ENCODE measurements around the gene CACHD1.

The CACHD1 gene

GRCh38 chr1:64458915-64459314 is 11.0 kb upstream of the CACHD1 start:
- no peak for FAIRE-seq
- DNase-seq (ENCODE audit: insufficient read length, low spot score), result no peak
- TF ChIP-seq, protein P1, sequence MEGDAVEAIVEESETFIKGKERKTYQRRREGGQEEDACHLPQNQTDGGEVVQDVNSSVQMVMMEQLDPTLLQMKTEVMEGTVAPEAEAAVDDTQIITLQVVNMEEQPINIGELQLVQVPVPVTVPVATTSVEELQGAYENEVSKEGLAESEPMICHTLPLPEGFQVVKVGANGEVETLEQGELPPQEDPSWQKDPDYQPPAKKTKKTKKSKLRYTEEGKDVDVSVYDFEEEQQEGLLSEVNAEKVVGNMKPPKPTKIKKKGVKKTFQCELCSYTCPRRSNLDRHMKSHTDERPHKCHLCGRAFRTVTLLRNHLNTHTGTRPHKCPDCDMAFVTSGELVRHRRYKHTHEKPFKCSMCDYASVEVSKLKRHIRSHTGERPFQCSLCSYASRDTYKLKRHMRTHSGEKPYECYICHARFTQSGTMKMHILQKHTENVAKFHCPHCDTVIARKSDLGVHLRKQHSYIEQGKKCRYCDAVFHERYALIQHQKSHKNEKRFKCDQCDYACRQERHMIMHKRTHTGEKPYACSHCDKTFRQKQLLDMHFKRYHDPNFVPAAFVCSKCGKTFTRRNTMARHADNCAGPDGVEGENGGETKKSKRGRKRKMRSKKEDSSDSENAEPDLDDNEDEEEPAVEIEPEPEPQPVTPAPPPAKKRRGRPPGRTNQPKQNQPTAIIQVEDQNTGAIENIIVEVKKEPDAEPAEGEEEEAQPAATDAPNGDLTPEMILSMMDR (IDR thresholded peaks at IDR 0.05; ENCODE audit: insufficient read depth, missing control alignments), result no peak

GRCh38 chr1:64459743-64460142 is 10.2 kb upstream of the CACHD1 start:
- no peak for FAIRE-seq
- TF ChIP-seq, protein P1 (IDR thresholded peaks at IDR 0.05; ENCODE audit: insufficient read depth, missing control alignments), result no peak
- no peak for DNase-seq (ENCODE audit: insufficient read length, low spot score)

GRCh38 chr1:64466033-64466432 is 3.9 kb upstream of the CACHD1 start:
- no peak for FAIRE-seq
- TF ChIP-seq, protein P1 (IDR thresholded peaks at IDR 0.05; ENCODE audit: insufficient read depth, missing control alignments), result no peak
- DNase-seq (ENCODE audit: insufficient read length, low spot score), result no peak

DNA sequence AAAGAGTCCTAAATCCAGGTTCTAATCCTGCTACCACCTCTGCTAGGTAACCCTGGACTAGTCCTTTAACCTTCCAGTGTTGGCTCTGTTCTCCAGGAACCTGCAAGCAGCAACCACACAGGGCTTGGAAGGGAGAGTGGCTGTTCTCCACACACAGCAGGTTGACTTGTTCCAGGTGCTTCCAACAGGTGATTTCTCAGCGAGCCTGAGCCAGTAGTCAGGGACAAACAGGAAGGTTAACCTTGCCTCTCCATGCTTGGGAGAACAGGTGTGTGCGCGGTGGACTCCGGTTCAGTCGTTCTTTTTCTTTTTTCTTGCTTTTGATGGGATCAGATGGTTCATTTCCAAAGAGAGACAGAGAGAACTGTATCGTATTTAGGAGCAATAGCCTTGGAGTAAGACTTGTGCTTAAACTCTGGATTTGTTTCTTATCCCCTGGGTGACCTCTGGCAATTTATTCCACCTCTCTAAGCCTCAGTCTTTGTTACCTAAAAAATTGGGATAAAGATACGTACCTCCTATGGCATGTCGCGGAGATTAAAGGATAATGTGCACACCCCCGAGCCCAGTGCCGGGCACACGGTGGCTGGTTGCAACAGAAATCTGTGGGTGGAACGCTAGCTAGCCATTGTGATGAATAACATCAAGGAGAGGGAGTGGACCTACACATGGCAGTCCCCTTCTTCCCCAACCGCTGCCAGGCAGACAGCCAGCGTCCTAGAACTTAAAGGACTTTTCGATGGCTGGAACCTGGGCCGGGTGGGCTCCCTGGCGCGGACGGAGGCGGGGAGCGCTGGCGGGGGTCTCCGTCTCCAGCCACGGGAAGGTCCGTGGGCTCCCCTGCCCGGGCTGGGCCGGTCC is 583 bp upstream of the CACHD1 start:
- peak; percentile 41 for FAIRE-seq
- DNase-seq (ENCODE audit: insufficient read length, low spot score), result no peak
- TF ChIP-seq, protein P1 (IDR thresholded peaks at IDR 0.05; ENCODE audit: insufficient read depth, missing control alignments), result no peak

DNA sequence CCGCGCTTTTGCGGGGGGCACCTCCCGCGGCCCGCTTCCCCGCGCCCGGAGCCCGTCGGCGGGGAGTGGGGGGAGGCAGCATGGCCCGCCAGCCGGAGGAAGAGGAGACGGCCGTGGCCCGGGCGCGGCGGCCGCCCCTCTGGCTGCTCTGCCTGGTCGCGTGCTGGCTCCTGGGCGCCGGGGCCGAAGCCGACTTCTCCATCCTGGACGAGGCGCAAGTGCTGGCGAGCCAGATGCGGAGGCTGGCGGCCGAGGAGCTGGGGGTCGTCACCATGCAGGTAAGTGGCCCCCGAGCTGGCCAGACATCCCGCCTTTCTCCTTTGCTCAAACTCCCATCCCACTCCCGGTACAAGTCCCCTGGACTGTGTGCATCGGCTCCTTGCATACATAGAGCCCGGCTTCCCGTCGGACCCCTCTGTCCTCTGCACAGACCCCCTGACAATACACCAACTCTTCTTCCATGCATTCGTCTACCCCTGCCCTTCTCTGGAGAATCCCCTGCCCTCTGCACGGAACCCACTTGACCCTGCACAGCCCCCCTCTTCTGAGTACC is 812 bp downstream of the CACHD1 start:
- TF ChIP-seq, protein P1 (IDR thresholded peaks at IDR 0.05; ENCODE audit: insufficient read depth, missing control alignments), result no peak
- FAIRE-seq, result no peak
- peak; percentile 21 for DNase-seq (ENCODE audit: insufficient read length, low spot score)

DNA sequence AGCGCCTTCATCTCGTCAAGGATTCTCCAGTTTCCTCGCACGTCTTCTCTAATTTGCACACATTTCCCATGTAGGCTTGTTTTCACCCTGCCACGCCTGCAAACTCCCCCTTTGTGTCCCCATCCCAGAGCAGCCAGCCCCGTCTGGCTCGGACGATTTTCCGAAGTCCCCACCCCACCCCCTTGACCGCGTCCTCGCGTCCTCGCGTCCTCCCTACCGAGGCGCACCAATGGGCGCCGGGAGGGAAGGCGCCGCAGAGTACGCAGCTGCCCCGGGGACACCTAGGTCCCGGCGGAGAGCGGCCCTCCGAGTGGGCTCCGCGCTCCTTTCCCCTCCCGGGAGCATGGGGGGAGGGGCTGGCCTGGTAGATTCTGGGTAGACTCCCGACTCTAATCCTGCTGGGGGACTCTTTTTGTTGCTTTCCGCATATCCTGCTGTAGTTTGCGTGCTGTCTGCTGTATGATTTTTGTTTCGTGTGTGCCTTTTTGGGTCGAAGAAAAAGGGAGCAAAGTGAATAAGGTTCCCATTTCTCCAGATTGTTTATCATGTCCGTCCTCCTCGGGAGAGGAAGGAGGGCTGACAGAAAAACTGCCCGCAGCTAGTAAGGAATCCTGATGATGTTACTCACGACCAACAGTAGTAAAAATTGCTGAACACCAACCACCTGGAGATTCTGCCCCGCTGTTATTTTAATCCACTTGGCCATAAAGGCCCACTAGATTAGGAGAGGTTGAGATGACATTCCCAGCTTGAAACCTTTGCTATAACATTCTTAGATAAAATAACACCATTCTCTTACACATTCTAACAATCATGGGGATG is 1.5 kb downstream of the CACHD1 start:
- FAIRE-seq, result peak; percentile 16
- TF ChIP-seq, protein P1 (IDR thresholded peaks at IDR 0.05; ENCODE audit: insufficient read depth, missing control alignments), result no peak
- DNase-seq (ENCODE audit: insufficient read length, low spot score), result peak; percentile 28

Measured in D721Med (cell line).